DMS79 (cell line): ENCODE measurements around the gene MAD1L1.

ENCODE experiments used
- DNase-seq: peaks from one replicate; lab custom pipeline; 2025; lab: John Stamatoyannopoulos, UW

MAD1L1 gene

DNA sequence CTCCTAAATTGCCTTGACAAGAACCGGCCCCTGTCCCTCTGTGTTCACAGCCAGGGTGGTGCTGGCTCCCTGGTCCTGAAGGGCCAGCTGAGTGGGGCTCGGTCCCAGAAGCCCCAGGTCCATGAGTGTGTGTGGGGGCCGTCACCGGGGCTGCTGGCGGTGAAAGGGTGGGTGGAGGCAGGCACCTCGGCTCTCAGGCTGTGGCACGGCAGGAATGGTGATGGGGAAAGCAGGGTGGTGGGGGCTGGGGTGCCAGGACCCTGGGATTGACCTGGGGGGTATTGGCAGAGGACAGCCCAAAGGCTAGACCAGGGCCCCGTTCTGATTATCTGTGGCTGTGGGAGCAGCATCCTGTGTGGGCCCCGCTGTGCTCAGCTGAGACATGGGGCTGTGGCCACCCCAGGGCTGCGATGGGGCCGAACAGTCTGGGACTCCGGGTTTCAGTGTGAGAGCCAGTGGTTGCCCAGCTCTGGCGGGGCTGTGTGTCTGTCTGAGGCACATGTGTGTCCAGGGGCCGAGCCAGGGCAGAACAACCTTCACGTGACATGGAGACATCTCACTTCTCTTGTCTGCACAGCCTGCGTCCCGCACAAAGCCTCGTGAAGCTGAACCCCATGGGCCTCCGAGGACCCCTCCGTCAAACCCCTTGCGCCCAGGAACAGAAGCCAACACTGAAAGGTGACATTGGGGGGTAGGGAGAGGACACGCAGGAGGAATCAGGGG, 418.5 kb downstream of the MAD1L1 start:
- no peak for DNase-seq

DNA sequence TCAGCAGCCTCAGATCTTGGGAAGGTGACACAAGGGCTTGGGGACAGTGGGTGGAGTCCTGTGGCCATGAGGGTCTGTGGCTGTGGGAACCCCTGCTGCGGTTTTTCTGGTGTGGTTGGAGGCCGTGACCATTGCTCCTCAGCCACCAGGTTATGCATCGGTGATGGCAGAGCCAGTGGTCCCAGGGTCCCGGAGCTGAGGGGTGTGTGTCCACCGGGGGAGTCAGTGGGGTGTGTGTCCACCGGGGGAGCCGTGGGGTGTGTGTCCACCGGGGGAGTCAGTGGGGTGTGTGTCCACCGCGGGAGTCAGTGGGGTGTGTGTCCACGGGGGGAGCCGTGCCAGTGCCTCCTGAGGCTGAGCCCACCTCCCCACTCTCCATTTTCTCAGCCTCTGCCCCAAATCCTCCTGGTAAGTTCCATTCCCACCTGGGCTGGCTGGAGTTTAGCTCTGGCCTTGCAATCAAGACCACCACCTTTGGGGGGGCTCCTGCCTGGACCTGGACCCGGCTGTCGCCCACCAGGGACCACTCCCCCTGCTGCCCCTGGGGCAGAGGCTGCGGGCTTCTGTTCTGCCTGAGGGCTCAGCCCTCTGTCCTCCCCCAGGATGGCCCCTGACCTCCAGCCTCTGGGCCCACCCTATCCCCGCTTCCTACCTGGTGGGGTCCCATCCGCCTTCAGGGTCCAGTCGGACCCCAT, 419.2 kb downstream of the MAD1L1 start:
- no peak for DNase-seq

DNA sequence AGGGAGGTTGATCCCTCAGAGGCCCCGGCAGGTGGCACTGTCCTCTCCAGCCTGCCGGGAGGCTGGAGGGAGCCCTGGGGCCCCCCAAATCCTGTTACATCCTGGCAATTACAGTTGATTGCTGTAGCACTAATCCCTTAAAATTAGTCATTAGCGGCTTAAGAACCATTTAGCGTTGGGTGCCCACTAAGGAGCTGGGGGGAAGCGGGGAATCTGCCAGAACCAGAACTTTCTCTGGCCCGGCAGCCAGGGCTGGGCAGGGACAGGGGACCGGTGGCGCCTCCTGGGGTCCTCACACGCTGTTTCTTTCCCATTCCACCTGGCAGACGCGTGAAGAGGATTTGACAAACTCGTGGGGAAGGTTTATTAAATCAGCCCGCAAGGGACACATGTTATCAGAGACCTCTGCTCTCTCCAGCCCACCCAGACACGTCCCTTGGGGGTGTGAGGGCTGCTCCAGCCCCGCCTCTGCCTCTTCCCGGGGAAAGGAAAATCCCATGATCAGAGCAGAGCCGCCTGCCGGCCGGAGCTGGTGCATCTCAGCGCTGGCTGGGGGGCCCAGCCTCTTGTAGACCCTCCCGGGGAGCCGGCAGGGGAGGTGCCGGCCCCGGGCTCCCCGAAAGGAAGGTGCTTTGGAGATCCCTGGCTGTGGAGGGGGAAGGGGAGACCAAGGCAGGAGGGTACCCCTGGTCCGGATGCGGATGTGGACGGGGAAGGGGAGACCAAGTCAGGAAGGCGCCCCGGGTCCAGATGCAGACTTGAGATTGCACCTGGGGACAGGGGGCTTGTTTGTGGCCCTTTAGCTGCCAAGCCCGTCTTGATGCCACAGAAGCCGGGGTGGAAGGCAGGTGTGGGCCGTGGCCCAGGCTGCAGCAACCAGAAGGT, 420.0 kb downstream of the MAD1L1 start:
- no peak for DNase-seq

DNA sequence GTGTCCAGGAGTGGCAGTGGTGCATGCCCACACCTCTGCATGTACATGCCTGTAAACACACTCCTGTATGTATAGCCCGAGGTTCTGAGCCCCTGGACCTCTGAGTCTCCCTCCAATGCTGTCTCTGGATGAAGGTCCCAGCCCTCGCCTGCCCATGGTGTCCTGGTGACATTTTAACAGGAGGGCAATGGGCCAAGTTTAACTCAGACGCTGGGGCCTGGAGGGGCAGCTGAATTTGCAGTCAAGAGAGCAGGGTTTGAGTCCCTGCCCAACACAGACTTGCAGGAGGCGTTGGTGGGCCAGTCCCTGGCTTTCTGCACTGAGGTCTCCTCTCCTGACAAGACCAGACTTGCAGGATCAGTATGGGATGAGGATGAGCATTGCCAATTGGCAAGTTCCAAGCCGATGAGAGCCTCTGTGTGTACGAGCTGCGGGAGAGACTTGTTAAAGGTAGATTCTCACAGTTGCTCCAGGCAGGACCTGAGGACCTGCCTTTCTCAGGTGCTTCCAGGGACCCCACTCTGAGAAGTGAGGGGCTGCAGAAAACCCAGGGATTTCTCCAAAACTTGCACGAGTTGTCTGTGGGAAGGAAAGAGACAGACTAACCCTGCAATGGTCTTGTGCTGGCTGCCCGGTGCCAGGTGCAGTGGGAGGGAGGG, 420.8 kb downstream of the MAD1L1 start:
- DNase-seq = peak; percentile 73

DNA sequence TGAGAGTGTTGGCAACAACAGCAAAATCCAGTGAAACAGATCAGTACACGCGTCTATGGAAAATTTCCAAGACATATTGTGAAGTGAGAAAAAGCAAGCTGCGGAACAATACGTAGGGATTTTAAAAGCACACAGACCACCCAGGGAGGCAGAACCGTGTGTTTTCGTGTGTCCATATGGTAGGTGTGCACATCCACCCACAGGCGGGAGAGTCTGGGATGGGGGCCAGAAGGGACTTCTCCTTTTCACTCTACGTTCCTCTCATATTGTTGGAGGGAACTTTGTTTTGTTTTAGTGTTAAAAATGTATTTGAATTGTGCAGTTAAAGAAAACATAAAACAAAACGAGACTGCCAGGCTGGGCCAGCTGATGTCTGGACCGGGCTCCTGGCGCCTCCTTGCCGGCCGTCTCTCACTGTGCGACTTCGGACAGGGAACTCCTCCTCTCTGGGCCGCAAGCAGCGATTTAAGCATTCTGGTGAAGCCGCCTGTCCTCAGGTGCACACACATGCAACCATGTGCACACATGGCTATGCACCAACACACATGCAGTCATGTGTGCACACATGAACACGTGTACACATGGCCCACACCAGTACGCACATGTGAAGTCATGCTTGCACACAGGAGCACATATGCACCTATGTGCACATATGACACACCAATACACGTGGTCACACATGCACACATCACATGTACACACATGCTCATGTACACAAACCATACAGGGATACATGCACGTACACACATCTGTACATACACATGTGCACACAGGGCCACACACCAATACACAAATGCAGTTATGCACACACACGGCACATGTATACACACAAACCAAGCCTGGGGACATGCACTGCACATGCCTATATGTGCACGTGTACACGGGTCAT, 421.5 kb downstream of the MAD1L1 start:
- DNase-seq = no peak

DNA sequence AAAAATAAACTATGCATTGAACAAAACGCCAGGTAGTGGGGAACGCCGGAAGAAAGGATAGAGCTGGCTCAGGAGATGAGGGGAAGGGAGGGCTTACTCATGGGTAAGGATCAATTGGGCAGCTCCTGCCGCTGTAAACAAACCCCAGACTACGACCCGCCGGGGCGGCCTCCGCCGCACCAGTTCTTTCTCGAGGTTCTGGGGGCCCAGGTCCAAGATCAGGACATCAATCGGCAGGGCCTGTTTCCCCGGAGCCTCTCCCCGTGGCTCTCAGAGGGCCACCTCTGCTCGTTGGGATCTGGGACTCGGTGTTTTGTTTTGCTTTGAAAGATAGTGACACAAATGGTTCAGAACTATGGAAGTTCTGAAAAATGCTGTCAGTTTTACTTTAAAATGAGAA, 422.2 kb downstream of the MAD1L1 start:
- DNase-seq = no peak

DNA sequence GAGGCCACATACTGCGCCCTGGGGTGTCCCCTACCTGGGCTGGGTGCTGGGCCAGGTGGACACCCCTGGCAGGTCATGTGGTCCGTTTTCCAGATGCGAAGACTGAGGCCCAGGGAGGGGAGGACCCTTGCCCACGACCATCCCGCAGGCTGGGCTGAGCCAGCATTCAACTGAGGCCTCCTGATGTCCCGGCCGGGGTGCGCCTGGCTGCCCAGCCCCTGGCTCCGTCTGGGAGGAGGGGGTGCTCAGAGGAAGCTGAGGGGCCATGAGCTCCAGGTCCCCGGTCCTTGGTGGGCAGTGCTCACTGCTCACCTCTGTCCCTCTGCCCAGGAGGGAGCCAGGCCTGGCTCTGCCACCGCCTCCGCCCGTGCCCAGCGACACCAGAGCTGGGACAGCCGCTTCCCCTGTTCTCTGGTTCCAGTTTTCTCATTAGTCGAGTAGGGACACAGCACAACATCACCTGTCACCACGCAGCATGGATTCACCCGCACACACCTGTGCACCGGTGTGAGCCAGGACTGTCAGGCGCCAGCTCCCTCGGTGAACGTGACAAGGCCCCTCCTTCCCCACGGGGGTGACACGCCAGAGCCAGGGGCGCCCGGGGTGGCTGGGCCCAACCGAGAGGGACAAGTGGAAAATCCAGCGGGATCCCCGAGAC, 423.0 kb downstream of the MAD1L1 start:
- DNase-seq = no peak

DNA sequence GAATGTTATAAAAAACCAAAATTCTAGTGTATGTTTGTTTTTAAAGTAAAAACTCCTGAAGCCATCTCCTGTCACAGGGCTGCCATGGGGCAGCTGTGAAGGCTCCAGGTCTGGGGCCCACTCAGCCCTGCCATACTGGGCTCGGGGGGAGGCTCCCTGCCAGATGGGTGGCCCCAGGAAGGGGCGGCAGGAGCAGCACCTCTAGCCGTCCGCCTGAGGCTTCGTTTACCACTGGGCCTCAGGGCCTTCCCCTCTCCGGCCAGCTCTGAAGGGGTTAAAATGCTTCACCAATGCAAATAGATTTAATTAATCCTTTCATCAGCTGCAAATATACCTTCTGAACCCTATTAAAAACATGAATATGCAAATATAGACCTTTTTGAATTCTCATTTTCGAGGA, 423.7 kb downstream of the MAD1L1 start:
- DNase-seq = no peak

DNA sequence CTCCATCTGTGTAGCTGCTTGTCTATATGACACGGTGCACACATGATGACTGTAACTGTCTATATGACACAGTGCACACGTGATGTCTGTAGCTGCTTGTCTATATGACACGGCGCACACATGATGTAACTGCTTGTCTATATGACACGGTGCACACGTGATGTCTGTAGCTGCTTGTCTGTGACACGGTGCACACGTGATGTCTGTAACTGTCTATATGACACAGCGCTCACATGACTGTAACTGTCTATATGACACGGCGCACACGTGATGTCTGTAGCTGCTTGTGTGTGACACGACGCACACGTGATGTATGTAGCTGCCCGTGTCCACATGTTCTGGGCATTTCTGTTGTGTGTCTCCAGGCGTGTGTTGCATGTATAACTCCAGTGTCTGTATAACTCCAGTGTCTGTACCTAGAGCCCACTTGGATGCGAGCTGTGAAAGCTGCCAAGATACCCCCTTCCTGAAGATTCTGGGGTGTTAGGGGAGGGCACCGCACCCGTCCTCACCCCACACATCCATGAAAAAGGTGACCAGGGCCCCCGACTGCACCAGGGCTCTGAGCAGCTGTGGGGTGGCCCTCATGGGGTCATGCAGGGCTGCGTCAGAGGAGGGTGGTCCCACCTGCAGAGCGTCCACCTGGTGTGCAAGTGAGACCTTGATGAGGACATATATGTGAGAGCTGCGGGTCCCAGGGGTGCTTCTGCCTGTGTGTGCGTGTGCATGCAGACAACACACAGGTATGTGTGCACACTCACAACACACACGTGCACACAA, 424.7 kb downstream of the MAD1L1 start:
- no peak for DNase-seq

DNA sequence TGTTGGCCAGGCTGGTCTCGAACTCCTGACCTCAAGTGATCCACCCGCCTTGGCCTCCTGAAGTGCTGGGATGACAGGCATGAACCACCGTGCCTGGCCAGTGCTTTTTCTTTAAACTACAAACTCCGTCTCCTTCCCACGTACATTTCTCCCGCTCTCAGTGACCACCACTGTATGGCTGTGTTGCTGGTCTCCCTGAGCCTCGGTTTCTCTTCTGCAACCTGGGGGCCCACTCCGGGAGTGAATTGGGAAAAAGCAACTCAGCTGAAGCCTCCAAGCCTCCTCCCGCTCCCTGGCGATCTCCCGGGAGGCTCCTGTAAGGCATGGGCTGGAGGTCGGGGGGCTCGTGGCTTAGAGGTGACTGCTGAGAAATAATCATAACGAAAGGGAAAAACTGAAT, 426.4 kb downstream of the MAD1L1 start:
- no peak for DNase-seq

DNA sequence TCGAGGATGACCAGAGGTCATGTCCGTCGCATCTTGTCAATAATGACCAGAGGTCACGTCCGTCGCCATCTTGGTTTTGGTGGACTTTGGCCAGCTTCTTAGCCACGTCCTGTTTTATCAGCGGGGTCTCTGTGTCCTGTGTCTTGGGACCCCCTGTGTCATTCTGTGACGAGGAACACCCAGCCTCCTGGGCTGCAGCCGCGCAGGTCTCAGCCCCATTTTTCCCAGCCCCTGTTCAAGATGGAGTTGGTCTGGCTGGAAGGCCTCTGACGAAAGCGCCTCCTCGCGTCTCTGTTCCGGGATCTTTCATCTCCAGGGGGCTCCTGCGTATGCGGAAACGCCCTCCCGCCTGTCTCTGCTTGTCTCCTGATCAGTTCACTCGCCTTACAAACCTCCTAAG, 428.4 kb downstream of the MAD1L1 start:
- DNase-seq = no peak

DNA sequence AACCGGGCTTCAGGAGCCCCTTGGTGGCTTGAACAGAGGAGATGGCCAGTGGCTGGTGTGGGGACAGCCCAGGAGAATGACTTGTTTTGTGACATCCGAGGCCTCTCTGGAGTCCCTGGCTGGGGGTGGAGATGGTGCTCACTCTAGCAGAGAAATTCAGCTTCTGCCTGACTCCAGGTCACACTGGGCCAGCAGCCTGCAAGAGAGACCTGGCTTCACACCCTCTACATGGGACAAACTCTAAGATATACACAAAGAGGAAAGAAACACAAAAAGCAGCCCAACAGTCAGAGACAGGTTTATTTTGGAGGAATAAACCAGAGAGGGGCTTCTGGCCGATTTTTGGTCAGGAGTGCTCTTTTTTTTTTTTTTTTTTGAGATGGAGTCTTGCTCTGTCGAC, 429.8 kb downstream of the MAD1L1 start:
- no peak for DNase-seq

DNA sequence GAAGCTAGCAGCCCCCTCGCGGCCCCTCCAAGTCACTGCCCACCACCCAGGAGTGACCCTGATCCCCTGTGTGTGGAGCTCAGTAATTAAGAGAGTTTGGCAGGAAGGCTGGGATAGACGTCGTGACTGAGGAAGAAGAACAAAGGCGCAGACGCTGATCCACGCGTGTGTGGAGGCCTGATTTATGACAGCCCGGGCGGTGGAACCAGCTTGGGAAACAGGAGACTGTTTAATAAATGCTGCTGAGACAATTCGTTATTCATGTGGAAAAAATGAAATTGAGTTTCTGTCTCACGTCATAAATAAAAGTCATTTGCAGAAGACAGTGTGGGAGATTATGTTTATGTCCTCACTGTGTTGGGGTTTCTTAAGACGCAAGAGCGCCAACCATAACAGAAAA, 431.8 kb downstream of the MAD1L1 start:
- no peak for DNase-seq

DNA sequence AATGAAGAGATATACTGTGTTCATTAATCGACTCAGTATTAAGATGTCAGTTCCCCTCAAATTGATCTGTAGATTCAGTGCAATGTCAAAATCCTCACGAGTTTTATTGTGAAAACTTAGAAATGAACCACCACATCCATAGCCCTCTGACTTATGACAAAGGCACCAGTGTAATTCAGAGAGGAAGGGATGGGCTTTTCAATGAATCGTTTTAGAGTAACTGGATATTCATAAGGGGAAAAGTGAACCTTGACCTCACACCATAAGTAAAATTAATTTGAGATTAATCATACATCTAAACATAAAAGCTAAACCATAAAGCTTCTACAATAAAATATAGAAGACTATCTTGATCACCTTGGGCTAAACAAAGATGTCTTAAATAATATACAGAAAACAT, 434.6 kb downstream of the MAD1L1 start:
- no peak for DNase-seq

DNA sequence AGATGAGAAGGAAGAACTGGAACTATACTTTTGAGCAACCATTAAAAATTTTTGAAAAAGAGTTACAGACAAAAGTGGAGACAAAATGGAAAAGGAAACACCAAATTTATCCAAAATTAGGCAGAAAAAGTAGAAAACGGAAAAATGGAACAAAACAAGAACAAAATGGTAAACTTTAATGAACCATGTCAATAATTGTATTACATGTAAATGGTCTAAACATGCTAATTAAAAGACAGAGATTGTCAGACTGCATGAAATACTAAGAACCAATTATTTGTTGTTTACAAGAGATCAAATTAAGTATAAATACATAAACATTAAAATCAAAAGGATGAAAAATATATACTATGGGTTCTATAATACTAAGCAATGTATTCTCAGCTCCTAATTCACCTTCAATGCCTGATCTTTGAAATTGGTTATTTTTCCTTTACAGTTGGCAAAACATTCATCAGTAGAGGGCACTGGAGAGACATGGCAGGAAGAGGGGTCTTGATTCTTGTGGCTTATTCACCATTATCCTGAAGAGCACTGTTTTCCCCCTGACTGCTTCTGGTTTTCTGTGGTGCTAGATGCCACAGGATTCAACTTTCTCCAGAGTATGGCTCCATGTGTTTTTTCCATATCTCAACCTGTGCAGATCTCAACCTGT, 437.7 kb downstream of the MAD1L1 start:
- no peak for DNase-seq

DNA sequence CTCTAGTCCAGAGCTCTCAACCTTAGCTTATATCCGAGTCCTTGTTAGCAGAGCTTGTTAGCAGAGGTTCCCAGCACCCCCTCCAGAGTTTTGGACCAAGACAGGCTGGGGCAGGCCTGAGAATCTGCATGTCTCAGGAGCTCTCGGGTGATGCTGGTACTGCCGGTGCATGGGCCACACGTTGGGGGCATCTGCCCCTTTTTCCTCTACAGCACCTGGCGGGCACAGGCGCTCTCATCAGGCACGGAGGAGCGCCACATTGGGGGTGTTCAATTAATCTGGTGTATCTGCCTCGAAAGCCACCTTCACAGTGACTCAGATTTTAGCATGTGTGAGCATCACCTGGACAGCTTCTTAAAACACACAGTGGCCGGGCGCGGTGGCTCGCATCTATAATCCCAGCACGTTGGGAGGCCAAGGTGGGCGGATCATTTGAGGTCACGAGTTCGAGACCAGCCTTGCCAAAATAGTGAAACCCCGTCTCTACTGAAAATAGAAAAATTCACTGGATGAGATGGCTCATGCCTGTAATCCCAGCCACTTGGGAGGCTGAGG, 445.0 kb downstream of the MAD1L1 start:
- no peak for DNase-seq

DNA sequence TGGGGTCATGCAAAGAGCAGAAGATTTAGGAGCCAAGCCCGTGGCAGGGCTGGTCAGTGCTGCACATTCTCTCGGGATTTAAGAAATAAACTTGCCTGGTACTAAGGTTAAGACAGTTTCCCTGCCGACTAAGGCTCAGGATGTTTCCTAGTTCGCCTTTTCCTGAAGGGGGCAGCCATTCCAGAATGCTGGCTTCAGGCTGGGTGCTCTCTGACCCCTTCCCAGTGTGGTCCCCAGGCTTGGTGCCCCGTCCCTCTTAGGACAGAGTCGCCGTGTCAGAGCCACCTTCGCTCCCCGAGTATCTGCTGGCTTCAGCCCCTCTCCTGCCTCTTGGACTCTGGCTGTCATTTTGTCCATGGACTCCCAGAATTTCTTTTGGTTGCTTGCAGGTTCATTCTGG, 445.5 kb downstream of the MAD1L1 start:
- no peak for DNase-seq

DNA sequence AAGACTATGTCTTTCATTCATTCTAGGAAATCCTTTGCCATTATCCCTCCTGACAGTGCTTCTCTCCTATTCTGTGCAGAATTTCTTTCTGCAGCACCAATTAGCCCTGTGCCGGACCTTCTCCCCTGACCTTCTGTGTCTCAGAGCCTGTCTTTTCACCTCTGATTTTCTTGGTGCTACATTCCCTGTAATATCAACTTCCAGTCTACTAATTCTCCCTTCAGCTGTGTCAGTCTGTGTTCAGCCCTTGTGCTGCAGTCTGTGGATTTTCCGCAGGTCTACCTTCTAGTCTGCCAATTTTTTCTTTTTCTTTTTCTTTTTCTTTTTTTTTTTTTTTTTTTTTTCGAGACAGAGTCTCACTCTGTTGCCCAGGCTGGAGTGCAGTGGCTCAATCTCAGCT, 446.9 kb downstream of the MAD1L1 start:
- no peak for DNase-seq

DNA sequence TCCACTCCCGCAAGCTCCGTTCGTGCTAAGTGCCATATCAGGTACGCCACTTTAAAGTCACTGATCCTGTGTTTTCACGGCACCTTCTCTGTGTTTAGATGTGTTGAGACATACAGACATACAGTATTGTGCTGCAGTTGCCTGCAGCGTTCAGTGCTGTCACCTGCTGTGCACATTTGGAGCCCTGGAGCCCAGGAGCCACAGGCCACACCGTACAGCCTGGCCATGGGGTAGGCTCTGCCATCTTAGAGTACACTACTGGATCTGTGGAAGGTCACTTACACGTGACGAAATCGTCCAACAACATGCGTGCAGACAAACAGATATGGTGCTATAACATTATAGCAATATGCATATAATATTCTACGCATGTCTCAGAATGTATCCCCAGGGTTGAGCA, 451.4 kb downstream of the MAD1L1 start:
- DNase-seq = no peak
